RCC 7860 (cell line): ENCODE results near the gene DDX39A.
"Not testable (repeated sequence)": the region's sequence is repeated elsewhere in the genome, so short reads cannot be mapped to it uniquely, and the experiment has no call there.

Experiments
- DNase-seq: peaks from one replicate; pipeline ENCODE4 v3.0.0-alpha.2; 2015; ENCODE audit warnings: low spot score
- FAIRE-seq: peaks from 2 replicates; lab custom pipeline; 2012; peaks lifted over from hg19 to GRCh38; lab: Jason Lieb, UNC

Gene DDX39A

GRCh38 chr19:14419106-14419813, at the start of gene DDX39A:
Gene DDX39A, minus strand, starts transcription at chr19:14419341. Its CDS starts 6,121 bp downstream, at chr19:14413220.
- FAIRE-seq = peak; percentile 88
- peak; percentile 99 for DNase-seq

GRCh38 chr19:14467816-14468215, 48.7 kb upstream of the DDX39A start:
- DNase-seq (no peak), FAIRE-seq (no peak)

- FAIRE-seq (no peak), DNase-seq (no peak)
Observed at GRCh38 chr19:14467391-14467790, 48.2 kb upstream of the DDX39A start.

GRCh38 chr19:14463747-14464146, 44.6 kb upstream of the DDX39A start:
- no peak for DNase-seq
- FAIRE-seq = no peak

- DNase-seq, FAIRE-seq: not testable (repeated sequence)
Observed at GRCh38 chr19:14462401-14462800, 43.3 kb upstream of the DDX39A start.

GRCh38 chr19:14460935-14461334, 41.8 kb upstream of the DDX39A start:
- FAIRE-seq (no peak), DNase-seq (no peak)

- no peak for FAIRE-seq
- no peak for DNase-seq
Observed at GRCh38 chr19:14459703-14460102, 40.6 kb upstream of the DDX39A start.

- not testable (repeated sequence) for FAIRE-seq, DNase-seq
Observed at GRCh38 chr19:14452303-14452702, 33.2 kb upstream of the DDX39A start.

GRCh38 chr19:14450876-14451275, 31.7 kb upstream of the DDX39A start:
- FAIRE-seq = no peak

GRCh38 chr19:14450168-14450874, 31.2 kb upstream of the DDX39A start:
- no peak for FAIRE-seq
- peak; percentile 17 for DNase-seq

More at GRCh38 chr19:14450876-14451275, 31.7 kb upstream of the DDX39A start:
- no peak for DNase-seq

- peak; percentile 16 for DNase-seq
- FAIRE-seq = no peak
Observed at GRCh38 chr19:14449321-14449720, 30.2 kb upstream of the DDX39A start.

- DNase-seq (no peak), FAIRE-seq (no peak)
Observed at GRCh38 chr19:14446336-14447036, 27.3 kb upstream of the DDX39A start.

GRCh38 chr19:14443632-14444216, 24.6 kb upstream of the DDX39A start:
- FAIRE-seq (no peak), DNase-seq (no peak)

GRCh38 chr19:14442891-14443631, 23.9 kb upstream of the DDX39A start:
- no peak for FAIRE-seq
- no peak for DNase-seq

GRCh38 chr19:14441041-14441938, 22.1 kb upstream of the DDX39A start:
- FAIRE-seq = no peak
- no peak for DNase-seq

GRCh38 chr19:14440049-14440448, 20.9 kb upstream of the DDX39A start:
- no peak for FAIRE-seq
- DNase-seq = no peak

- no peak for DNase-seq
- FAIRE-seq = no peak
Observed at GRCh38 chr19:14439014-14439413, 19.9 kb upstream of the DDX39A start.

GRCh38 chr19:14437578-14438140, 18.5 kb upstream of the DDX39A start:
- FAIRE-seq = no peak

More at GRCh38 chr19:14437578-14438140, 18.5 kb upstream of the DDX39A start:
- no peak for DNase-seq
